Ovary (tissue), 9 donors: ENCODE measurements around the gene LTBP2. TPM values are rescaled to one million over a fixed set of nuclear protein-coding genes. Genes with fewer than 3 reads are reported as not detected.

Experiments
- DNase-seq, 5 donors: peaks; one replicate each; pipeline ENCODE4 v3.0.0-alpha.2; 2019 to 2020
- H3K27ac ChIP-seq, 2 donors: fragments of 200-600 bp; one replicate each; pipeline versions ENCODE4 v1.5.1 to v1.8.0; 2019 to 2022
- H3K27me3 ChIP-seq: fragments of 200-600 bp; one replicate; pipeline ENCODE4 v1.8.0; 2022
- H3K36me3 ChIP-seq: fragments of 200-600 bp; sonication (generic); one replicate; pipeline ENCODE4 v1.5.1; 2019
- H3K4me1 ChIP-seq: one replicate; pipeline ENCODE4 v1.8.1; 2013; ENCODE audit warnings: mild to moderate bottlenecking, moderate library complexity; ENCODE audit not compliant: insufficient read depth
- H3K4me3 ChIP-seq: fragments of 200-600 bp; sonication (generic); one replicate; pipeline ENCODE4 v1.5.1; 2017
- H3K9me3 ChIP-seq, 2 donors: fragments of 200-600 bp in 1 of 2; sonication (generic) in 1 of 2; one replicate each; pipeline versions ENCODE4 v1.5.1 to v1.8.1; 2013 to 2019; ENCODE audit warnings: mild to moderate bottlenecking in 1 of 2, moderate library complexity in 1 of 2
- CTCF ChIP-seq, 3 donors: fragments of 450-650 bp in 2 of 3; fragments of 200-600 bp in 1 of 3; IDR thresholded peaks; one replicate each; pipeline versions ENCODE4 v1.5.1 to v1.8.0; 2016 to 2022; ENCODE audit warnings: antibody characterized with exemption in 3 of 3, mild to moderate bottlenecking in 1 of 3
- EP300 ChIP-seq: sonication (generic); formaldehyde crosslinking; IDR thresholded peaks from one replicate; pipeline ENCODE4 v1.6.1; 2017; ENCODE audit warnings: antibody characterized with exemption
- POLR2A ChIP-seq: fragments of 450-650 bp; IDR thresholded peaks from one replicate; pipeline ENCODE4 v1.6.1; 2017; ENCODE audit warnings: antibody characterized with exemption, mild to moderate bottlenecking, moderate library complexity
- WGBS, 3 donors: extraction: QIAGEN DNeasy Blood & Tissue Kit in 1 of 3; methylation state at CpG; one replicate each; pipeline versions ENCODE4 v1.1.5 to v1.1.7; 2013 to 2017; 5-methylcytosine and 5-hydroxymethylcytosine counted together
- intact Hi-C, 4 donors: fragments of 100-400 bp; cut with DNase I; formaldehyde crosslinking; loops; one replicate each; pipeline versions ENCODE4 v1.11.0 to v1.15.1; 2022 to 2023
- polyA plus RNA-seq, 2 donors: library from polyadenylated mRNA; stranded (reverse); fragments of 200-250 nt in 1 of 2; fragments of 350-450 nt in 1 of 2; fragmentation: Illumina TruSeq in 1 of 2; extraction: RNeasy Lipid Tissue Mini Kit (QIAGEN cat#74804) in 1 of 2; gene quantifications; one replicate each; pipeline ENCODE4 v1.2.3, GENCODE V29; 2013 to 2014
- total RNA-seq, 7 donors: library from RNA; depleted of rRNA in 2 of 7; stranded (reverse); fragments of >200 nt in 2 of 7; fragmentation: NEBNext Ultra II Directional in 3 of 7; extraction: Animal tissue kit (Norgen Biotek cat#: 25700) in 3 of 7; gene quantifications; one replicate each; pipeline versions ENCODE4 v1.1.0 to v1.2.4, GENCODE V29; 2016 to 2023
- donor health status: DM: no; HTN: no; CAD: no; lungs with moderate emphysema.
- donor health status: DM: no; HTN: no; CAD: no.
- donor health status: Bipolar disorder and iron deficiency.
- donor health status: DM: yes; HTN: yes; CAD: no.
- donor health status: DM: no; HTN: no; CAD: no.
- donor health status: DM: yes; HTN: yes; CAD: no.

The LTBP2 gene
- total and polyA plus RNA-seq, 9 donors: 31.4 to 85.0 (median 60.0) TPM

- H3K36me3 ChIP-seq: no peaks in the 10 kb centered on the region
- H3K27ac ChIP-seq: no peak overlapping the region
- TF ChIP-seq EP300 (no peak), POLR2A (no peak), CTCF (IDR thresholded peaks at IDR 0.05) (no peak)
- intact Hi-C loops: loop anchor here in 2 of 4 donors (10.0 kb wide), 2 partner anchors 89 to 189 kb away; no protein-coding TSS in a partner anchor
- H3K4me3 ChIP-seq: no peak overlapping the region
- WGBS, 3 donors: 91 to 95% (median 95%) methylated on average over 14 of the region's 14 CpGs
- peaks cover 19% of the 10 kb centered on the region for H3K4me1 ChIP-seq
- no peaks in the 10 kb centered on the region for H3K27me3 ChIP-seq
- no peak for DNase-seq
- no peaks in the 10 kb centered on the region for H3K9me3 ChIP-seq
Measured at GRCh38 chr14:74615735-74616134, 3.7 kb upstream of the LTBP2 start.

GRCh38 chr14:74614508-74615495 lies 2.8 kb upstream of the LTBP2 start:
- no peak for TF ChIP-seq CTCF (IDR thresholded peaks at IDR 0.05)
- no peak for TF ChIP-seq POLR2A
- TF ChIP-seq EP300: no peak
- no peaks in the 10 kb centered on the region for H3K9me3 ChIP-seq
- H3K27me3 ChIP-seq: no peaks in the 10 kb centered on the region
- no peak overlapping the region for H3K27ac ChIP-seq
- DNase-seq: no peak
- 79 to 88% (median 84%) methylated on average over 8 of the region's 8 CpGs for WGBS, 3 donors
- H3K36me3 ChIP-seq: no peaks in the 10 kb centered on the region
- intact Hi-C loops: loop anchor here (5.0 to 10.0 kb wide), 5 partner anchors 90 to 190 kb away; partner anchors contain the start of genes AREL1 (in 1 of the 4), FCF1 (in 1 of the 4), ISCA2 (in 1 of the 4) and NPC2 (in 1 of the 4)
- H3K4me3 ChIP-seq: no peak overlapping the region
- H3K4me1 ChIP-seq: peaks cover 21% of the 10 kb centered on the region

- Histone ChIP-seq H3K36me3 (no peaks in the 10 kb centered on the region), H3K4me3 (no peak overlapping the region), H3K9me3 (no peaks in the 10 kb centered on the region), H3K27ac (no peak overlapping the region), H3K27me3 (no peaks in the 10 kb centered on the region), H3K4me1 (peaks cover 13% of the 10 kb centered on the region)
- TF ChIP-seq CTCF (IDR thresholded peaks at IDR 0.05) (no peak), POLR2A (no peak), EP300 (no peak)
- 66 to 80% (median 69%) methylated on average over 16 of the region's 16 CpGs for WGBS, 3 donors
- intact Hi-C loops: loop anchor here (5.0 to 10.0 kb wide), 5 partner anchors 91 to 191 kb away; partner anchors contain the start of genes AREL1 (in 1 of the 4), FCF1 (in 1 of the 4), ISCA2 (in 1 of the 4) and NPC2 (in 1 of the 4)
- peak in 1 of 5 donors; percentile 43 for DNase-seq
Measured at GRCh38 chr14:74613211-74613914, 1.3 kb upstream of the LTBP2 start.
